Left forelimb (tissue), 1 donor: ENCODE measurements around the gene SSTR3.

Source experiments
- DNase-seq: peaks from one replicate; pipeline ENCODE4 v3.0.0-alpha.2; 2018; ENCODE audit warnings: low spot score

Gene SSTR3

DNA sequence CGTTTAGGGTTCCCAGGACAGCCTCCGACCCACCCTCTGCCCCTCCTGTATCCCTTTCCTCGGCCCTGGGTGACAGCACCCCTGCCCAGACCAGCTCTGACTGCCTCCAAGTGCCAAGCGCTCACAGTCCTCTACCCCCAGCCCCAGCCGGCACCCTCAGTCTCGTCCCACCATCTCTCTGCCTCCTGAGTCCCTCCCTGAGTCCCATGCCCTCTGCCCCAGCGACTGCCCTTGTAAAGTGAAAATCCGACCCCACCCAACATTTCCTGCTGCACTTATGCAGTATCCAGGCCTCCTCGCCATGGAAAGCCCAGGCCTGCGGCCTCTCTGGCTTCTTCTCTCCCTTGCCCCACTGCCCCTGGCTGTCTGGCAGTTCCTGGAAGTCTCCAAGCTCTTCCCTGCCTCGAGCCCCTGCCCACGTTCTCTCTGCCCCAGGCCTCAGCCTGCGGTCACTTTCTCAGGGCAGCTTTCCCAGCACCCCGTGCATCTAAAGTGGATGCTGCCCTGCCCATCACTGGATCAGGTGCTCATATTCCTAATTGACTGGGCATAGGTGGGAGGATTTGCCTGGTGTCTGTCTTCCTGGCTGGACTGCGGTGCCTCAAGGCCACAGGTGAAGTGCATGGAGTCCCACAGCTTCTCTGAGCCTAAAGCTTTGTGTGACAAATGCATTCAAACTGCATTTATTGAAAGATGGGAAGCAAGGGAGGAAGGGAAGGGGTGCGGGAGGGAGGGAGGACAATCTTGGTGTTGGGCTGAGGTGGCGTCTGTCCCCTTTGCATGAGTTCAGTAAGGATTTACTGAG lies 44.9 kb downstream of the SSTR3 start:
- peak; percentile 60 for DNase-seq

DNA sequence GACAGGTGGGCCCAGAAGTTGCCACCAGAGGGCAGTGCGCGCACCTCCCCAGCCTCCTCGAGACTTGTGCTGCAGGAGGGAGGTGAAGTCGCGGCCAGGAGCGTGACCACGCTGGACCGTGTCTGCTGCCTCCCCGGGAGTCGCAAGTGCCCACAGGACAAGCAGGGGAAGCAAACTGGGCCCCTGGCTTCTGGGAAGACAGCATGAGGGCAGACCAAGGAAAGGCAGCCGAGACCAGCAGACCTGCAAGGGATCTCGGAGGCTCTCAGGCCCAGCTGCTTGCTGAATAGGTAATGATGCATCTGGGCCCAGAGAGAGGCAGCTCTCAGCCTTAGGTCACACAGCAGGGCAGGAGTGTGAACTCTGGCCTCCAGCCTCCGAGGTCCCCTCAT lies 45.6 kb downstream of the SSTR3 start:
- DNase-seq, result peak; percentile 86

DNA sequence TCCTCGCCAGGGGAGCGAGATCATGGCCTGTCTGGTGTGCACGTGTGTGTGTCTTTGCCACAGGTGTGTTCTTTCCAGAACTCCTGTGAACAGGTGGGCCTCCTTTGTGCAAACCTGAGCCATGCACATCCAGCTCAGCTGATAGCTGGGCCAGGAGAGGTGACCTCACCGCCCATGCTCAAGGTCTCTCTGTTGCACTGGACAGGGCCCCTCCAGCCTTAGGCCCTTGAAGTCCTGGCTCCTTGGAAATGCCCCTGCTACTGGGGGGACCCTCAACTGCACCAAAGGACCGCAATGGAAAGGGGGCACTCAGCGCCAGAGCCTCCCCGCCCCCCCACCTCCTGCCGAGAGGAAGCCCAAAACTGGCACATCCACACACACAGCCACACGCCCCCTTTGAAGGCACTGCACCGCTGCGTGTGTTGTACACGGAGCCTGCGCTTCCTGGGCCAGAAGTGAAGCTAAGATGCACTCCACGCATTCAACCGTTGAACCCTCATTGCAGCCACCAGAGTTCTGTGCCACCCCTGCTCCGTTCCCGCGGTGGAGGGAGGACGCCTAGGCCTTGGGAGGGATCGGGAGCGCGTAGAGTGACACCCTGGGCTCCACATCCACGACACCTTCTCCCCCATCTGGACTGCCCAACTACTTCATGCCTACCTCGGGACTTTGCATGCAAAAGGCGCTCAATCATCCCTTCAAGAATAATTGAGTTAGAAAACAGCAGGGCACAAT lies 46.2 kb downstream of the SSTR3 start:
- no peak for DNase-seq

DNA sequence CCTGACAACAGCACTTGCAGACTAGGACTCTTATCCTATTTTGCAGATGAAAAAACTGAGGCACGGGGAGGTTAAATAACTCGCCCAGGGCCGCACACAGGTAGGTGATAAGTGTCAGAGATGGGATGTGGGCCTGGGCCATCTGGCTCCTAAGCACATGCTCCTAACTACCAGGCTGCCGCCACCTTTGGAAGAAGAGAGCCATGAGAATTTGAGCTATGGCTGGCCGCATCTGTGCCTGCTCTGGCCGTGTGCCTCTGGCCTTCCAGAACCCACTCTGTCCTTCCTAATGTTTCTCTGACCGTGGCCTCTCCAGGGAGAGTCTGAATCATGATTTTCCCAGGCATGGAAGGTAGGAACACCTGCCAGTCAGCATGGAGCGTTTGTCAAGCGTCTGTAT lies 47.2 kb downstream of the SSTR3 start:
- no peak for DNase-seq

DNA sequence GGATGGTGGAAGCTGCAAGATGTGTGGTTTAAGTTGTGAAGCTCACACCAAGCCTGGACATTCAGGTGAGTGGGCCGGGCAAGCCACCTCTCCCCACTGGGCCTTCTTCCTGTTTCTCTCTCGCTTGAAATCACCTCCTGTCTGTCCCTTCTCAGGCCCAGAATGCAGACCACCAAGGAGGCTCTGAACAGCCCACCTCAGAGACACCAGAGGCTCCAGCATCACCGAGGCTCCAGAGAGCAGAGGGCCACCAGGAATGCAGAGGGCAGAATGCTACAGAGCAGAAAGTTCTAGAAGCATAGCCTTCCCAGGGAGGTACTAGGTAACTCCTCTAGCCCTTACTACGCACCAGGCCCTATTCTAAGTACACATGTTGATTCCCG lies 47.8 kb downstream of the SSTR3 start:
- no peak for DNase-seq

DNA sequence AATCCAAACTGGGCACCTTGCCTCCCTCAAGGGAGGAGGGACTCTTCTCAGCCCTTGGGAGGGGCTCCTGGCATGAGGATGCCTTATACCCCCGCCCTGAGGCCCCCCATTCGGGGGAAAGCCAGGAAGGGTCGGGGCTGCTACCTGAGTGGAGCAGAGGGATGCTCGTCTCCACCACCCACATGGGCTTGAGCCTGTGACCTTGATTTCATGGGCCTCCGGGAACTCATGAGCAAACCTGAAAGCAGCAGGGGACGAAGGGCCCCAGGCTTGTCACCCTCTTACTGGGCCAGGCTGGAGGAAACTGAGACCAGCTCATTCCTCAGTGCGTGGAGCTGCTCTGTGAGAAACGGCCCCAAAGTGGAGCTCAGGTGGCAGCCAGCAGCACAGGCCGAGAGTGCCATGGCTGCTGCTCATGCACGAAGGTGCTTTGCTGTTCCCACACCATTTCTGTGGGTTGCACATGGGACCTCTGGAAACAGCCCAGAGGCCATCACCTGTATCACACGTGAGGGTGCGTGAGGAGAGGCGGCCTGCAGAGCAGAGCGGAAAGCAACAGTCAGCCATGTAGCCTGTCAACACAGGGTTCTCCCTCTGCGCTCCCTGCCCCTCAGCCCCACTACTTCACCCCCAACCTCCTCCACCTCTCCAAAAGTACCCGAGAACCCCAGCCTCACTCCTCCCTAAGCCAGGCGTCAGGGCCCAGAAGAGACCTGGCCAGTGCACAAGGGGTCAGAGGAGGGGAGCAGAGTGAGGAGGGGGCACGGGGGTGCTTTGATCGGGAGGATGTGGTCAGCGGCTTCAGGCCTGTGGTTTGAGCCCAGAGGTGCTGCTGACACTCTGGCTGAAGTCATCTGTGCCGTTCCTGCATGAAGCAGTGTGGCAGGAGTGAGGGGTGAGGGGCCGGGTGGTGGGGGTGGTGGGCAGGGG lies 48.4 kb downstream of the SSTR3 start:
- DNase-seq, result no peak

DNA sequence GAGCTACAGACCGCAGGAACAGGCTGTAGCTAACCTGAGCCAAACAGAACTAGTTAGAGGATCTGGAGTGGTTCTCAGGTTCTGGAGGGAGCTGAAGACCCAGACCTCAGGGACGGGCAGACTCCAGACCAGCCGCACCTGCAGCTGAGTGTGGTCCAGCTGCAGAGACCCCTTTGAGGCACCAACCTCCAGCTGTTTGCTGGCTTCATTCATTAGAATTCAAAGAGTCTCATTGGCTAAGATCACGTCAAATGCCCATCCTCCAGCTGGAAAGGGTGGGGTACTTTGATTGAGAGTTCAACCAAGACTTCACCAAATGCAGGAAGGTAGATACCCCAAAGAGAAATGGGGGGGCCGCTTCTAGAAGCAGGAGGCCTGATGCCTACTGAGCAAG lies 49.2 kb downstream of the SSTR3 start:
- no peak for DNase-seq

DNA sequence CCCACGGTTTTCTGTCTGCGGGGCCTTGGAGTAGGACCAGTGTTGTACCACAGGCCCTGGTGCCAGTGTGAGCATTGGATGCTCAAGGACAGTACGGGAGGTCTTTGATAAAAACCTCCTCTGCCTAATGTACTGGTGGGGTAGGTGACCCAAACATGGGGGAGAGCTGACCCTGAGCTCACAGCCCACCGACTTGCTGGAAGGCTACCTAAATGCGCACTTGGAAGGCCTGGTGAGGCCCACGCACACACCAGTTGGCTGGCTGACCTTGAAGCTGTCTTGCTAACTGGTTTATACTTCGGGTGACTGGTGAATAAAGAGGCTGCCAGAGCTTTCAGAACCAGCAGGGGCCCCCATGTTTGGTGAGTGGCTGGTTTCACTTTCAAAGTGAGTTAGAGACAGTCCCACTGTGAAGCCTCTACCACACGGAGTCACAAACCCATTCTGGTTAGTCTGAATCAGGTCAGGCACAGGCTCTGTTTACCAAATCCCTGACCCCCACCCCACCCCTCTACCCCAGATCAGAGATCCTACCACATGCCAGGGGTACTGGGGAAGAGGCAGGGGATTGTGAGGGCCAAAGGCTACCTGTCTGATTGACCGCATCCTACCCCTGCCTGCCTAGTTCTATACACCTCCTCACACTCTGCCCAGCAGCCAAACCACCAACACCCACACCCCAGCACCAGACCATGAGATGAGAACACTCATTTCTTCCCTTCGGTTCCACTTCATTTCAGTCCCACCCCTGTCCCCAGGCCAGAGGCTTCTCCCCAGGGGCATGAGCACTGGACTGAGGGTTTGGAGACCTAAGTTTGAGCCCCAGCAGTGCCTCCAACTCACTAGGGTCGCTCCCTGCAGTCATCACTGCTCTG lies 49.8 kb downstream of the SSTR3 start:
- DNase-seq, result no peak

DNA sequence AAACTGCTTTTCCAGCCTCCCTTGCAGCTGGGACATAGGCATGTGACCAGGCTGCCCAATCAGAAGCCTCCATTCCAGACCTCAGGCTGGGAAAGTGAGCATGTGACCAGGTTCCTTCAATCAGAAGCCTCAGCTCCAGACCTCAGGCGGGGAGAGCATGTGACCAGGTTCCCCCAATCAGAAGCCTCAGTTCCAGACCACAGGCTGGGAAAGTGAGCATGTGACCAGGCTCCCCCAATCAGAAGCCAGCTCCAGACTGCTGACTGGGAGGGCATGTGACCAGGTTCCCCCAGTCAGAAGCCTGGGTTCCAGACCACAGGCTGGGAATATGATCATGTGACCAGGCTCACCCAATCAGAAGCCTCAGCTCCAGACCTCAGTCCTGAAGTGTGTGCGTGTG lies 50.8 kb downstream of the SSTR3 start:
- DNase-seq, result no peak

DNA sequence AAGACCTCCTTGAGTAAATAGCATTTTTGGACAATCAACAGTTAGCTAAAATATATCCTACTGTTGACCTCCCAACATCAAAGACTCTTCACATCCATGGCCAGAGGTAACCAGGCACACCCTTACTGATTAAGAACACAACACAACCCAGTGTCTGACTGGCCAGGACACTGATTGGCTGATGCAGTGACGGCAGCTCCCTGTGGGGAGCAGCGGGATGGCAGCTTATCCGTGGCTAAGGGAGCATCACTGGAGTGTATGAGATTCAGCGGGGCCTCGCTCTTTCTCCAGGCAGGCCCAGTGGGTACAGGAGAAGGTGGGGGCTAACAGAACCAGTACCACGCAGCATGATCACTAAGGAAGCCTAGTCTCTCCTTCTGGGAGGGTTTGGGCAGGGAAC lies 52.2 kb downstream of the SSTR3 start:
- no peak for DNase-seq

DNA sequence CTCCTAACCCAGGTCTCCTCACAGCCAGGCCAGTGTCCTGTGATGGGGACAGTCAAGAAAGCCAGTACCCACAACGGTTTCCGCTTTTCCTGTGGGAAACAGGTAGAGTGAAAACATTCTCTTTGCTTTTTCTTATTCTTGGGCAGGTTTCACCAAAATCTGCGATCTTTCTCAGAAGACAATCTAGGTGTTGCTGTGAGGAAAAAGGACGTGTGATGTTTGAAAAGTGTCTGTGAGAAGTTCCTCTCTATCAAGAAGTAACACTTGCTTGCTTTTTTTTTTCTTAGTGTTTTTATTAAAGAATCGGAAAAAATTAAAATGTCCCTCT lies 53.4 kb downstream of the SSTR3 start:
- no peak for DNase-seq

DNA sequence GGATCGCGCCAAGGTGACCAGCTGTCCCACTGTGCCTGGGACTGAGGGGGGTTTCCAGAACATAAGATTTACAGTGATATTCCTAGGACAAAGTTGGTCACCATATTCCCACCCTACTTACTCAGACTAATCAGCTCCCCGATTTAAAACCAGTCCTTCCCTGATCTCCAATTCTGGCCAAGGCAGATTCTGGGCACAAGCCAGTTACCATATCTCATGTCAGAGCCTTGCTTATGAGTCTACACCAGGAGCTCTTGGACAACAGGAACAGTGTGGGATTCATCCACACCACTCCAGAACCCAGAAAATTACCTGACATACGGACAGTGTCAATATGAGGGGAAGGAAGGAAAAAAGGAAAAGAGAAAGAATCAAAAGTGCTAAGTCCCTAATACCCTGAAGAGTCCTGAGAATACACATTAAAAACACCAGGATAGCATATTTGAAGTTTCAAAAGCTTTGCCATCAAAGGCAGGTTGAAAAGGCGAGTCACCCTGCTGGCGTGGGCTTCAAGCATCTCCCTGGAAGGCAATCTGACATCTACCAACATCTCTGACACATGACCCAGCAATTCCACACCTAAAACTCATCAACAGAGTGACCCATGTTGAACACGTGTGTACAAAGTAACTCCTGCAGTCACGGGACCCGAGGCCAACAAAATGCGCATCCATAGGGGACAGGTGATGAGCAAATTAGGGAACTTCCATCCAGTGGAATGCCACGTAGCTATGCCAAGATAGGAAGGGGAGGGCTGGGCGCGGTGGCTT lies 54.6 kb downstream of the SSTR3 start:
- no peak for DNase-seq

DNA sequence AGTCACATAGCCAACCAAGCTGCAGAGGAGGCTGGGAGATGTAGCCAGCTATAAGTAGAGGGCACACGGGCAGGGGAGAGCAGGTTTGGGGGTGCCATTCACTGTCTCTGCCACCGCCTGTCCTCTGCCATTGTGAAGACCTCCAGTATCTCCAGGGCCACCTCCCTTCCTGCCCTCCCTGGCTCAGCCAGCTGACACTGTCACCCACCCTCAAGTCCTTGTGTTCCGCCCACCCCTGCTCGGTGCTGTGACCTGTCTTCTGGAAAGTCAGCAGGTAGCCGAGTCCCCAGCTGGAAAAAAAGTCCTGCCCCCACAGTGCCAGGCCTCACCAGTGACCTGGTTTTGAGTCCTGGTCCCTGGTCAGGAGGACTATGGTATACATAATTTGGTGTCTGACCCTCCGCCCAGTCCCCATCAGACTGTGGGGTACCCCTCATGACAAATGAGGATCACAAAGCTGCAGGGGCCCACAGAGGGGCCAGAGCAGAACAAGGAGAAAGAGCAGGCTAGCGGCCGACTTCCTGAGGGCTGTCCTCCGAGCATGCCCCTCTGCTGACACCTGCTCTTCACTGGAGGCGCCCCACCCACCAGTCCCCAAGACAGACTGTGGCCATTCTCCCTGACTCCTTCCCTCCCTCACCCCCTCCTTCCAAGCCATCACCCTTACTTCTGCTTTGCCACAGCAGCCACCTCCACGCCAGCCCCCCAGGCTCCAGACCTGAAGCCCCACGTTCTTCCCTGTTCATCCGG lies 55.4 kb downstream of the SSTR3 start:
- no peak for DNase-seq

DNA sequence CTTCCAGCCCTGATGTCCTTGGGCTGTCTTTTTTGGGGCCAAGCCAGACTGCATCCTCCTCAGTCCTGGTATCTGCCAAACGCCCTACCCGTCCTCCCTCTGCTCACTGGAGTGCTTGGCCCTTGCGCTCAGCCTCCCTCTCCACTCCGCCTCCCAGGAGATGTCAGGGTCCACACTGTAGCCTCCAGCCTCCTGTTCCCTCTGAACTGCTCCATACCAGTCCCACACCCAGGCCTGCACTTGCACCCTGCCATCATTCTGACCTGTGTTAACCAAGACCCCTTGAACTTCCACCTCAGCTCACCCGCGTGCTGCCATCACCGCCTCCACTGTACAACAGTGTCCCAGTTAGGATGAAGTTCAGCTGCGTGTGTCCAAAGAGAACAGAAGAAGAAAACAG lies 56.3 kb downstream of the SSTR3 start:
- no peak for DNase-seq

DNA sequence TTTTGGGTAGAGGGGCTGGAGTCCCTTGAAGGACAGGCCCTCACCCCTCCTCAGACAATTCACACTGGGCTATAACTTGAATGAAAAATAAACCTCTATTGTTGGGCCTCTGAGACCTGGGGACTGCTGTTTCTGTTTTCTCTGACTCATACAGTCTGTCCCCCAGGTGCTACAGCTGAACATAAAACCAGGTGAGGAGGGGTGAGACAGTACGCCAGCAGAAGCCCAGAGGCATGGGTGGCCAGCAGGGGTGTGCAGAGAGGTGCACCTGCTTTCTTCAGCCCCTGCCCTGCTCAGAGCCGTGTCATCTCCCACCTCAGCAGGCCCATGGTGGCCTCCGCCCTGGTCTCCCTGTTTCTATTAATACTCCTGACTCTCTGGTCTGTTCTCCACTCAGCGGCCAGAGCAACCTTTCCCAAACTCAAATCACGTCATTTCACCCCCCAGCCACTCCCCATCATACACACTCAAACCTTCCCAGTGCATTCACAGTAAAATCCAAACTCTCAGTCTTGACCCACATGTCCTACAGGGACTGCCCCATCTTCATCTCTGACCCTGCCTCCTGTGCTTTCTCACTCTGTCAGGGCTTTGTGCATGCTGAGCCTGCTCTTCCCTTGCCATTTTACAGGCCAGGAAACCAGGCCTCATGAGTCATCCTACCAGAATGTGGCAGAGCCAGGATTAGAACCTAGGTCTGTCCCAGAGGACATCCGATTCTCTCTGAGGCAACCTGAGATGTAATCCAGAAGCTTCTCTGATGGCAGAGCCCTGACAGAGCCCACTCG lies 57.2 kb downstream of the SSTR3 start:
- no peak for DNase-seq
